A549 (cell line): ENCODE data around the gene TPCN1.

Experiments
- ATOH8 ChIP-seq: fragments of 250-450 bp; sonication (Bioruptor Pico); IDR thresholded peaks from 2 replicates; pipeline ENCODE4 v1.5.0; 2020; ENCODE audit warnings: low read depth, mild to moderate bottlenecking, moderate library complexity
- CHD2 ChIP-seq: fragments of 150-350 bp; IDR thresholded peaks from 2 replicates; pipeline ENCODE4 v1.6.1; 2014; ENCODE audit warnings: low read length; ENCODE audit not compliant: partially characterized antibody
- EP300 ChIP-seq, 2 experiments: fragments of >200 bp; sonication (Bioruptor Twin); formaldehyde crosslinking; IDR thresholded peaks; 2 replicates in 1 of 2; 3 replicates in 1 of 2; pipeline ENCODE4 v1.6.1; 2016 to 2017
- HDAC2 ChIP-seq: fragments of 200-600 bp; sonication (generic); IDR thresholded peaks from 2 replicates; pipeline ENCODE4 v1.6.1; 2016
- HEYL ChIP-seq: fragments of 250-450 bp; sonication (Bioruptor Pico); IDR thresholded peaks from 2 replicates; pipeline ENCODE4 v1.8.0; 2021; ENCODE audit warnings: mild to moderate bottlenecking, moderate library complexity
- KDM1A ChIP-seq: fragments of 200-600 bp; sonication (generic); IDR thresholded peaks from 2 replicates; pipeline ENCODE4 v1.6.1; 2016; ENCODE audit warnings: low read depth, mild to moderate bottlenecking
- MAFK ChIP-seq: fragments of 450-650 bp; IDR thresholded peaks from 2 replicates; pipeline ENCODE4 v1.6.1; 2014; ENCODE audit not compliant: partially characterized antibody
- MAZ ChIP-seq: fragments of 150-350 bp; IDR thresholded peaks from 2 replicates; pipeline ENCODE4 v1.6.1; 2014; ENCODE audit warnings: antibody characterized with exemption, low read depth, low read length, borderline replicate concordance
- POLR2A ChIP-seq: IDR thresholded peaks from 2 replicates; pipeline ENCODE4 v1.6.1; 2012; ENCODE audit warnings: mild to moderate bottlenecking, low read length
- TP53 ChIP-seq: fragments of 250-450 bp; sonication (Bioruptor Pico); IDR thresholded peaks from 2 replicates; pipeline ENCODE4 v1.5.0; 2021; ENCODE audit warnings: mild to moderate bottlenecking, moderate library complexity
- USF2 ChIP-seq: fragments of 450-650 bp; IDR thresholded peaks from 2 replicates; pipeline ENCODE4 v1.6.1; 2014; ENCODE audit warnings: antibody characterized with exemption
- TF ChIP-seq, protein P1 (sequence below): fragments of >200 bp; sonication (Bioruptor Twin); formaldehyde crosslinking; IDR thresholded peaks from 3 replicates; pipeline ENCODE4 v1.5.1; 2016
- TF ChIP-seq, protein P2 (sequence below): IDR thresholded peaks from 2 replicates; pipeline ENCODE4 v1.6.1; 2012

DNA sequence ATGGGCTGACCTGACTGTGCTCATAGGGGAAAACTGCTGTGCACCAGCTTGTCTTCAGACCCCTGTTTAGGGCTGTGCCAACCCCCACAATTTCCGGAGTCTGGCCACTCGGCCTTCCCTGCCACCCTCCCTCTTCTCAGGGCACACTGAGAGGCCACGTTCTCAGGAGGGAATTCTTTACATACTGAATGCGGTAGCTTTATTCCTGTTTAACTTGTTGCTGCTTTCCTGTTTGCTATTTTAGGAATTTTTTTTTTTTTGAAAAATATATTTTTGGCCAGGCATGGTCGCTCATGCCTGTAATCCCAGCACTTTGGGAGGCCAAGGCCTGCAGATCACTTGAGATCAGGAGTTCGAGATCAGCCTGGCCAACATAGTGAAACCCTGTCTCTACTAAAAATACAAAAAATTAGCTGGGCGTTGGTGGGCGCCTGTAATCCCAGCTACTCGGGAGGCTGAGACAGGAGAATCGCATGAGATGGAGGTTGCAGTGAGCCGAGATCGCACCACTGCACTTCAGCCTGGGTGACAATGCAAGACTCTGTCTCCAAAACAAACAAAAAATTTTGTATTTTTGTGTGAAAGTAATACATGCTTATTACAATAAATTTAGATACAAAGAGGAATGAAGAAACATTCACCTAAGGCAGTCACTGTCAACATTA is 39.5 kb downstream of the TPCN1 start:
- no peak for TF ChIP-seq CHD2
- TF ChIP-seq, protein P1, sequence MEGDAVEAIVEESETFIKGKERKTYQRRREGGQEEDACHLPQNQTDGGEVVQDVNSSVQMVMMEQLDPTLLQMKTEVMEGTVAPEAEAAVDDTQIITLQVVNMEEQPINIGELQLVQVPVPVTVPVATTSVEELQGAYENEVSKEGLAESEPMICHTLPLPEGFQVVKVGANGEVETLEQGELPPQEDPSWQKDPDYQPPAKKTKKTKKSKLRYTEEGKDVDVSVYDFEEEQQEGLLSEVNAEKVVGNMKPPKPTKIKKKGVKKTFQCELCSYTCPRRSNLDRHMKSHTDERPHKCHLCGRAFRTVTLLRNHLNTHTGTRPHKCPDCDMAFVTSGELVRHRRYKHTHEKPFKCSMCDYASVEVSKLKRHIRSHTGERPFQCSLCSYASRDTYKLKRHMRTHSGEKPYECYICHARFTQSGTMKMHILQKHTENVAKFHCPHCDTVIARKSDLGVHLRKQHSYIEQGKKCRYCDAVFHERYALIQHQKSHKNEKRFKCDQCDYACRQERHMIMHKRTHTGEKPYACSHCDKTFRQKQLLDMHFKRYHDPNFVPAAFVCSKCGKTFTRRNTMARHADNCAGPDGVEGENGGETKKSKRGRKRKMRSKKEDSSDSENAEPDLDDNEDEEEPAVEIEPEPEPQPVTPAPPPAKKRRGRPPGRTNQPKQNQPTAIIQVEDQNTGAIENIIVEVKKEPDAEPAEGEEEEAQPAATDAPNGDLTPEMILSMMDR: no peak
- TF ChIP-seq, protein P2, sequence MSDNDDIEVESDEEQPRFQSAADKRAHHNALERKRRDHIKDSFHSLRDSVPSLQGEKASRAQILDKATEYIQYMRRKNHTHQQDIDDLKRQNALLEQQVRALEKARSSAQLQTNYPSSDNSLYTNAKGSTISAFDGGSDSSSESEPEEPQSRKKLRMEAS: no peak
- TF ChIP-seq EP300 (IDR thresholded peaks at IDR 0.05): no peak
- no peak for TF ChIP-seq HDAC2
- TF ChIP-seq MAZ: no peak
- TF ChIP-seq TP53: no peak
- no peak for TF ChIP-seq ATOH8 (CRISPR knock-in tag)
- no peak for TF ChIP-seq MAFK
- TF ChIP-seq USF2: no peak
- no peak for TF ChIP-seq POLR2A
- no peak for TF ChIP-seq HEYL (CRISPR knock-in tag)
- TF ChIP-seq KDM1A: no peak
